ENCODE measurements around the gene CUEDC2. TPM values are rescaled to one million over a fixed set of nuclear protein-coding genes. Genes with fewer than 3 reads are reported as not detected.

The CUEDC2 gene, protein sequence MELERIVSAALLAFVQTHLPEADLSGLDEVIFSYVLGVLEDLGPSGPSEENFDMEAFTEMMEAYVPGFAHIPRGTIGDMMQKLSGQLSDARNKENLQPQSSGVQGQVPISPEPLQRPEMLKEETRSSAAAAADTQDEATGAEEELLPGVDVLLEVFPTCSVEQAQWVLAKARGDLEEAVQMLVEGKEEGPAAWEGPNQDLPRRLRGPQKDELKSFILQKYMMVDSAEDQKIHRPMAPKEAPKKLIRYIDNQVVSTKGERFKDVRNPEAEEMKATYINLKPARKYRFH
- 23.7 TPM for total RNA-seq

DNA sequence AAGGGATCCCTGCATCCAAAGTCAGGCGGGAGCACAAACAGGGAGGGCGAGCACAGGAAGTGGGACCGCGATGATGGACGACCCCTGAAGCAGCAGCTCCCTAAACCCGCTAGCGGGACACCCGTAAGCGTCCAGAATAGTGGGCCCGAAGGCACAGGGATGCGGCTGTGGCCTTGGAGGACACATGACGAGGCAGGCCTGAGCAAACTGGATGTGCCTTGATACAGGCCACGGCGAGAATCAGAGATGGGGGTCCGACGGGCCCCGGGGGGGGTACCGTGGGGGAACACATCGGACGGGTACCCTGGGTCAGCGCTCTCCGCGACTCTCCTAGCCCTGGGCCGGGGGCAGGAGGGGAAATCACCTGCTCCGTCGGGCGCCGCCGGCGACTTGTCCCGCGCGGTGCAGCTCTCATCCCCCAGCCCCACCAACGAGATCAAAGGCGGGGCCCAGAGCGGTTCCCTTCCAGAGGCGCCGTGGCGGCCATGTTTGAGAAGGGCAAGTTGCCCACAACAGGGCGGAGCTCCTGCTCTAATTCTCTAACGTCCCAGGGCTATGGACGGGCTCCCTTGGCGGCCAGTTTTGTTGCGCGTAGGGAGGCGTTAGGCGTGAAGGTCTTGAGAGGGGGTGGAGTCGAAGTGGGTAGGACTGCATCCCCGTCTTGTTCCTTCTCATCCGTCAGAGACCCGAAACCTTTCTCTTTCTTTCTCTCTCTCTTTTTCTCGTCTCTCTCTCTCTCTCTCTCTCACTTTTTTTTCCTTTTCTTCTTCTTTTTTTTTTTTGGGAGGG is at the start of gene CUEDC2:
Gene CUEDC2, minus strand, starts transcription at position 413 of the 789 bp plus-strand sequence. CDS start 7,386 bp downstream, outside the sequence.
- peak; percentile 95 for ATAC-seq

DNA sequence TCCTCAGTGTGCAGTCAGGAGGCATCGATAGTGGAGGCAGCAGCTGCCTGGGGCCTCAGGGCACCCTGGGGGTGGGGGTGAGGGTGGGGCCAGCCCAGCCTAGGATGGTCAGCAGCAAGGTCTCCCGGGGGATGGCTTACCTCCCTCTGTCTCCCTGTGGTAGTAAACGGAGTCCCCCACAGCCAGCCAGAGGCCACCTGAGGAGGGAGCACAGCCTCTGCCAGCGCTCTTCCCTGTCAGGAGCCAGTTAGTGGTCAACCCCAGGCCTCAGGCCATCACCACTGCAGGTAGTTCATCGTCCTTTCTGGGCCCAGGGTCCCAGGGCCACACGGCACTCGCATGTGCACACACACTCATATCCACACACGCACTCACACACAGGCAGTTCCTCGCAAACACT is 48.0 kb upstream of the CUEDC2 start:
- no peak for ATAC-seq

DNA sequence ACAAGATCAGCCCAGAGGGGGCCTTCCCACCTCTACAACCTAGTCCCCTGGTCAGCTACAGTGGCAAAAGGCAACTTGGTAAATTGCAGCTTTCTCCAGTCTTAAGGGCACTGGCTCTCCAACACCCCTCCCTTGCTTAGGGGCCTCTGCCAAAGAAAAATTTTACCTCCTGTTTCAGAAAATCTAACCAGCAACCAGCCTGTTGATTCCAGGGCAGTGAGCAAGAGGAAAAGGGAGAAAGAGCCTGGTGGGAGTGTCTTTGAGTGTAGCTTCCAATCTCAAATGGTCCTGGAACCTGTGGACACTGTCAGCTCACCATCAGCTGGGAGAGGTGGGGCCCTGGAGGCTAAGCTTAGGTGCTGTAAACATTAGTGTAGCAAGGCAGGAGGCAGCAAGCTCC is 47.3 kb upstream of the CUEDC2 start:
- ATAC-seq, result no peak

DNA sequence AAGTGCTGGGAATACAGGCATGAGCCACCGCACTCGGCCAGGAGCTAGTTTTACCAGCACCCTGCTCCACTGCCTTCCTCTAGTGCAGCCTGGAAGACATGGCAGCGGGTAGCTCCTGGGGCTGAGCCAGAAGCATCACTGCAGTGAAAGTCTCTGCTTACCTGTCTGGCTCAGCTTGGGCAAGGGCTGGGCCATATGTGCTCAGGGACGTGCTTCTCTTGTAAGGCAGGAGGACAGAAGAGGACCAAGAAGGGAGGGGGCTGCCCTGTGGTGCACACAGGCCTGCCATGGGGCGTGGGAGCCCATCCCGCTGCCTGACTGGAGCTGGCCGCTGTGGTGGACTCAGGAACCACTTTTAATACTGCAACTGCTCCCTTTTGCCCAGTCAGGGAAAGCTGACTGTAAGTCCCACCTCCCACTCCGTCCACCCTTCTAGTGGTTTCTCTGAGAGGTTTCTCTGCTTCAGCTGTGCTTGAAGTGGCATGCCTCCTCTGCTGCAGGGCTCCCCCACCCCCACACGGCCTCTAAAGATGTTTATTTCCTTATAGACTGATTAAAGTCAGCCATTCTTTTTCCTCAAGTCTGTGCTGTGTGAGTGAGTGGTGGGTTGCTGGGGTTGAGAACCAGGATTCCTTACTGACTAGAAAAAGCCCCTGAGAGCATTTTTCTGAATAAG is 44.2 kb upstream of the CUEDC2 start:
- ATAC-seq, result no peak

DNA sequence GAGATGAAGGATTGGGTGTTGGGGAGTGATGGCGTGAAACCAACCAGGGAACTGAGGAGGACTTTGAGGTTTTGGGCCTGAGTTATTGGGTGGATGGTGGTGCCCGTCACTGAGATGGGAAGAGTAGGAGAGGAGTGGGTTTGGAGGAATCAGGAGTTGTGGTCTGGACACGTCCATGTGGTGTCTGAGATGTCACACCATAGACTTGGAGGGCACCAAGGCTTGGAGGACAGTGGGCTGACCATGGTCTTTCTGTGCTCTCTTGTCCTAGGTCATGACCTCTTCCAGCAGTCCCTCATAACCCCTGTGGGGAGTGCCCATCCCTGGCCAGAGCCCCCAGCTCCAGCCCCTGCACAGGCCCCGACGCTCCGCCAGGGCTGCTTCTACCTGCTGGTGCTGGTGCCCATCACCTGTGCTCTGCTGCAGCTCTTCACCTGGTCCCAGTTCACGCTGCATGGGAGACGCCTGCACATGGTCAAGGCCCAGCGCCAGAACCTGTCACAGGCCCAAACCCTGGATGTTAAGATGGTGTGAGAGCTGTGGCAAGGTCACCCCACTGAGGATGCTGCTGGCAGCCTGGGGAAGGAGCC is 43.2 kb upstream of the CUEDC2 start:
- ATAC-seq, result no peak

DNA sequence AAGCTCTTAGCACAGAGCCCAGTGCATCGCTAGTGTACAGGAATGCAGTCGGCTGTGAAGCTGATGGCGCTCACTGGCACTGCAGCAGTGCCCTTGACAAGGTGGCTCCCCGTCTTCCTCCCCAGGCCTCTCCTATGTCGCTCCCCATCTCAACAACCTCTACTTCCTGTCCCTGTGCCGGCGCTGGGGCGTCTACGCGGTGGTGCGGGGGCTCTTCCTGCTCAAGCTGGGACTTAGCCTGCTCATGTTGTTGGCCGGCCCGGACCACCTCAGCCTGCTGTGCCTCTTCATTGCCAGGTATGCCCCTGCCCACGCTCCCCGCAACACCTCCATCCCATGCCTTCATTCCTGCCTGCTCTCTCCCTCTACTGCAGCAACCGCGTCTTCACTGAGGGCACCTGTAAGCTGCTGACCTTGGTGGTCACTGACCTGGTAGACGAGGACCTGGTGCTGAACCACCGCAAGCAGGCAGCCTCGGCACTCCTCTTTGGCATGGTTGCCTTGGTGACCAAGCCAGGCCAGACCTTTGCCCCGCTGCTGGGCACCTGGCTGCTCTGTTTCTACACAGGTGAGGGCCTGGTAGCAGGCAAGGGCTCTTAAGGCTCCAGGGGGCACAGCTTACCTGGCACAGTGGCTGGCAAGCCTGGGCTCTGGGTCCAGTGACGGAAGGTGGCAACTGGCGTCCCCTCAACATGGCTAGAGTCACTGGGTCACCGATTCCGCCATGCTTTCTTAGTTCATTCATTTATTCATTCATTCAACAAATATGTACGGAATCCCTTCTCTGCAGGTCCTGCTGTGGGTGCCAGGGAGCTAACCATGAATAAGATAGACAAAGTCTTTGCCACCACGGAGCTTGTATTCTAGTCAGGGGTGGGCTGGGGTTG is 41.3 kb upstream of the CUEDC2 start:
- no peak for ATAC-seq

DNA sequence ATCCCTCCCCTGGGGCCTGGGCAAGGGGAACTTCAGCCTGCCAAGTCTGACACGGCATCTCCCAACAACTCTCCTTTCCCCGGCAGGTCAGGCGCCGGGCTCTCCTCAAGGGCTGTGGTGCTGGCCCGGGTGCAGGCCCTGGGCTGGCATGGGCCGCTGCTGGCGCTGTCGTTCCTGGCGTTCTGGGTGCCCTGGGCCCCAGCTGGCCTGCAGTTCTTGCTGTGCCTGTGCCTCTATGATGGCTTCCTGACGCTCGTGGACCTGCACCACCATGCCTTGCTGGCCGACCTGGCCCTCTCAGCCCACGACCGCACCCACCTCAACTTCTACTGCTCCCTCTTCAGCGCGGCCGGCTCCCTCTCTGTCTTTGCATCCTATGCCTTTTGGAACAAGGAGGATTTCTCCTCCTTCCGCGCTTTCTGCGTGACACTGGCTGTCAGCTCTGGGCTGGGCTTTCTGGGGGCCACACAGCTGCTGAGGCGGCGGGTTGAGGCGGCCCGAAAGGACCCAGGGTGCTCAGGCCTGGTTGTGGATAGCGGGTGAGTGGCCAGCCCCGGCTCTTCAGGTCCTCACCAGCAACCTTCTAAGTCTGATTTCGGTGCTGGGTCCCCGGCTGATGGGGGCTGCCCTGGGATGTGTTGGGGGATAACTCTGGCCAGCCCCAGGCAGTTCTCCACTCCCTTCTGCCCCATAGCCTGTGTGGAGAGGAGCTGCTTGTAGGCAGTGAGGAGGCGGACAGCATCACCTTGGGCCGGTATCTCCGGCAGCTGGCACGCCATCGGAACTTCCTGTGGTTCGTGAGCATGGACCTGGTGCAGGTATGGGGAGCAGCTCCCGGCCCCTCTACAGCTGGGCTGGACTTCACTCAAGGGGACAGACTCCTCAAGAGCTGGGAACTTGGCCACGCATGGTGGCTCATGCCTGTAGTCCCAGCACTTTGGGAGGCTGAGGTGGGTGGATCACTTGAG is 38.5 kb upstream of the CUEDC2 start:
- no peak for ATAC-seq

DNA sequence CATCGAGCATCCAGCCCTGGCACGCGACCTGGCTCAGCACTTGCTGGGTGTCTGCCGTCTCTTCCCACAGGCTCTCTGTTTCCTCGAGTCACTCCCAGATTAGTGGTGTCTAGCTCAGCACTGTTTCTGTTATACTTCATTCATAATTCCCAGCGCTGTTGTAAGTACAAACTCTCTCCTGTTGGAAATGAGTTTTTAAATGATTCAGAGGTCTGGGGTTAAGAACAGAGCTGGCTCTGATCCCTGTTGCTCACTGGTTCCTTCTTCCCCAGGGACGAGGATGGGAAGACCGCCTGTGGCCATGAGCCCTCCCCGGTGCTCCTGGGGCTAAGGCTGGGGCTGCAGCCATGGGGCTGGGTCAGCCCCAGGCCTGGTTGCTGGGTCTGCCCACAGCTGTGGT is 36.3 kb upstream of the CUEDC2 start:
- no peak for ATAC-seq

DNA sequence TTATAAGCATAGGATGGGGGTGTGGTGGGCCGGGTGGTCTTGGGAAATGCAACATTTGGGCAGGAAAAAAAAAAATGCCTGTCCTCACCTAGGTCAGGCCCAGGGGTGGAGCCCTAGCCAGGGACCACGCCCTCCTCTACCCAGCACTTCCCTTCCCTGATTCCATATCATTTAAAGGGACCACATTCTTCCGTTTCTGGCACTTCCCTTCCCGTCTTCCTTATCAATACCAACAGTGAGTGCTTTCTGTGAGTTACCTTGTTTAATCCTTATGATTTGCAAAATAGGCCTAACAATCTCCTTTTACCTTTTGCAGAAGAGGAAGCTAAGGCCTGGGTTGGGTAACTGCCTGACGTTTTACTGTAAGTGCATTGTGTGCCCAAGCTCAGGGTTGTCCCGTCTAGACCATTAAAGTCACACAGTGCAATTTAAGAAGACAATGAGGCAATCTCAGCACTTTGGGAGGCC is 35.6 kb upstream of the CUEDC2 start:
- no peak for ATAC-seq

DNA sequence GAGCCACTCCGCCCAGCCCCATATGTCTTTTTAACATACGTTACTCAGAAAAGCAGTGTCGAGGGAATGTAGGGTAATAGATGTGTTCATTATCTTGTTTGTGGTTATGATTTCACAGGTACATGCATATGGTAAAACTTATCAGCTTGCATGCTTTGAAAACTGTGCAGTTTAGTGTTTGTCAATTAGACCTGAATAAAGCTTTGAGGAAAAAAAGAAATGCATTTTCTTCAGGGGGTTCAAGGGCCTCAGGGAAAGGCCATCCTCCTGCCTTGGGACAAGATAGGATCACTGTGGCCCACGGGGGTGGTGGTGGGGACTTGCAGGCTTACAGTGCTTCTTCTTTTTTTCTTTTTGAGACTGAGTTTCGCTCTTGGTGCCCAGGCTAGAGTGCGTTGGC is 34.9 kb upstream of the CUEDC2 start:
- ATAC-seq, result no peak

DNA sequence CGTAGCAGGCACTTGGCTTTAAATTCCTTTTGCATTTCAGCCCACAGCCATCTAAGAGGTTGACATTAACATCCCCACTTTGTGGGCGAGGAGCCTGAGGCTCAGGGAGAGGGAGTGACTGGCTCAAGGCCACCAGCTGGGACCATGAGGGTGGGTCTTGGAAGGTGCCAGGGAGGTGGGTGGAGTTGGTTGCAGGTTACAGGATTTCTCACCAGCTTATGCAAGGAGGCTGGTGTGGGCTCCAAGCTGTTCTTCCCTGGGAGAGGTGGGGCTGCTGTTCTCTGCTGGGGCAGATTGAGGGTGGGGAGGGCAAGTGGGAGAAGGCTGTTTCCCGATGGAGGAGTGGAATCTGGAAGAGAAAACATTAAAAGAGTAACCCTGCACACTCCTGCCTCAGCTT is 33.1 kb upstream of the CUEDC2 start:
- ATAC-seq, result no peak

DNA sequence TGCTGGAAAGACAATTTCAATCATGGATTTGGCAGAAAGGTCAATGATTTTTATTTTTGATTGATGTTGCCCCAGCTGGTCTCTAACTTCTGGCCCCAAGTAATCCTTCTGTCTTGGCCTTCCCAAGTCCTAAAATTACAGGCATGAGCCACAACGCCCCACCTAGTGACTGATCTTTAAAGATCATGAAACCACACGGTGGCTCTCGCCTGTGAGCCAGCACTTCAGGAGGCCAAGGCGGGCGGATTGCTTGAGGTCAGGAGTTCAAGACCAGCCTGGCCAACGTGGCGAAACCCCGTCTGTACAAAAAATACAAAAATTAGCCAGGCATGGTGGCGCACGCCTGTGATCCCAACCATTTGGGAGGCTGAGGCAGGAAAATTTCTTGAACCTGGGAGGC is 31.6 kb upstream of the CUEDC2 start:
- ATAC-seq, result no peak

DNA sequence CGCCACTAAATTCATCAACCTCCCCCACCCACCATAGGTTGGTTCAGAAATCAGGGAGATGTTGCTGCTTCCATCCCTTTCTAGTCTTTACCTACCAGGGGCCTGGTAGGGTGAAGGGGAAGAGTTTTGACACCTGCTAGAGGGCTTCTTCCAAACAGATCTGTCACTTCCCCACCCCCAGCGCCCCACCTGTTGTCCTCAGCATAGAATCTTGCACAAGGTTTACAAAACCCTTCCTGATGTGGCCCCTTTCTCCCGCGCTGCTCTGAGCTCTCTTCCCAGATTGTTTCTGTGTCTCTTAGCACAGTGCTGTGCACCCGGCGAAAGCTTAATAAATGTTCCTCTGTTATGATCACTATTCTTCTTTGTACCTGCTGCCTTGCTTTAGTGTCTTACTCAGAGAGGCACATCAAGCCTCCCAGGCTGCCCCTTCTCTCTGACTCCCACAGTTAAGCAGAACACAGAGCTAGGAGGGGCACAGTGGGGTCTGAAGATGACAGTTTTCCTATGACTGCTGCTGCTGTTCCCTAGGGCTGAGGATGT is 30.2 kb upstream of the CUEDC2 start:
- ATAC-seq, result no peak

DNA sequence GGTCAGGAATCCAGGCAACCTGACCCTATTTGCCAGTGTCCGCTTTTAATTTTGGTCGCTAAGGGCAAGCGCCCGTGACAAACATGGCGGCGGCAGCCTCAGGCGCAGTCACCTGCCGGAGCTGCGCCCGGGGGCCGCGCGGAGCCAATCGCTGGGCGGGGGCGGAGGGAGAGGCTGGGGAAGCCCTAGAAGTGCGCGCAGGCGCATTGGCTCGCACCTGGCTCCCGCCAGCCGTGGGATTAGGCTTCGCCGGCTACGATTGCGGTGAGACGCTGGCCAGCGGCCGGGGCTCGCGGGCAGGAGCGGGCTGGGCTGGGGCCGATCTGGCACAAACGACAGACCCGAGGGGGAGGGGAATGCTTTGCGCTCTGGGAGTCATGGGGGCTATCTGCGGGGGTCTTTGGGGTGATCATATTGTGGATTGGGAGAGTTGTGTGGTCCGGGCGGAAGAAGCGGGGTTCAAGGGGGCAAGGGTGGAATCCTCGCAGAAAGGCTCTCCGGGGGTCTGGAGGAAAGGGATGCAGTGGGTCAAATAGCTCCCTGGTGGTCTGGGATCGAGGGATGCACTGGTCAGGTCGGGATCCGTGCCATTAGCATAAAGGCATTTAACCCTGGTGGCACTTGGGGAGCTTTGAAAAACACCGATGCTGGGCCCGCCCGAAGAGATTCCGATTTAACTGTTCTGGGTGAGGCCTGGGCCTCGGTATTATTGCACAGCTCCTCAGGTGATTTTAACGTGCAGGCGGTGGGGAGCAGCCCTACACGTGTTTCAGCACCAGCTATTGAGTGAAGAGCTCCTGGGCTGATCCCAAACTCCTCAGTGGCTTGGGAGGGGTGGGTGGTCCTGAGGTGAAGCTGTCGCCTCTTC is 29.0 kb upstream of the CUEDC2 start:
- peak; percentile 94 for ATAC-seq

DNA sequence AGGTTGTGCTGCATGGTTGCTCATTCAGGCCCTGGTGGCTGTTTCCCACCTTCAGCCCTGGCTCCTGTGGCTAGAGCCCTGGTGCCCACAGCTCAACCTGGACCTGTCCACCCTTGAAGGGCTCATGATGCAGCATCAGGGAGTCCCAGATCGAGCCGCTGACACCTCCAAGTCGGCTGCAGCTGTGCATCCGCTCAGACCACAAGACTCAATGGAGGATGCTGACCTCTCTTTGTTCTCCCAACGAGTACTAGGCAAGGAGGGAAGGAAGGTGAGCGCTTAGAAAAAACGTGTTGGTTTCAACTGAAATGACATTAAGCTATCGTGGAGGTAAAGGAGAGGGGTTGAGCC is 28.4 kb upstream of the CUEDC2 start:
- peak; percentile 10 for ATAC-seq

DNA sequence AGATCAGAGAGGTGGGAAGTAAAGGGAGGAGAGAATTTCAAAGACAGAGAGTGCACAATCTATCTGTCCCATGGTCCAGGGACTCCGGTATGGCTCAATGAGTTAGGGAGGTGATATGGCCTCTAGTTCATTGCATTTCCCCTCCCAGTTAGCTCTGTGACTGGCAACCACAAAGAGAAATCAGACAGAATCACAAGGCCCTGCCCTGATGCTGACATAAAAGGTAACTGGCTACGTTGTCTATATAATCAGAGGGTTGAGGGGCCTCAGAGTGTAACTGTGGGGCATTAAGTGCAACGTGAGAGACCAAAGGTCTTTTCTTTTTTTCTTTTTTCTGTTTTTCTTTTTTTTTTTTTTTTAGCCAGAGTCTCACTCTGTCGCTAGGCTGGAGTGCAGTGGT is 26.3 kb upstream of the CUEDC2 start:
- no peak for ATAC-seq

DNA sequence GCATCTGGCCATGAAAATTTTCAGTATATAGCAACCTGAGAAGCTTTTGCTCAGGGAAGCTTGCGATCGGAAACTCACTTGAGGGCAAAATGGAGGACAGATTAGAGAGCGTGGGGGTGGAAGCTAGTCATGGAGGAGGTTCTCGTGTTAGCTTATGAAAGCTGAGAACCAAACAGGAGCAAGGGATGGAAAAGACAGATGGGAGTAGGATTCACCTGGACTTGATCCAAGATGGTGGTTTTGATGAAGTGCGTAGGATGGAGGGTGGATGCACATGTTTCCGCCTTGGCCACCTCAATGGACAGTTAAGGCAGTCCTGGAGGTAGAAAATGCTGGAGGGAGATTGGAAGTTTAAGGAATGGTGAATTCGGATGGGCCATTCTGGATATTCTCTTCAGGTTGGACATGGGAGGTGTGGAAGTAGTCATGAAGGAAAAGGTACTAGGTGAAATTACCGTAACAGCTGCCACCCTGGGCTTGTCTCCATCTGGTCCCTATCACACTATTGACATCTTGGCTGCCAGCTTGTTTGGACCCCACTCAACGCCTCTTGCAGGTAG is 25.3 kb upstream of the CUEDC2 start:
- no peak for ATAC-seq

DNA sequence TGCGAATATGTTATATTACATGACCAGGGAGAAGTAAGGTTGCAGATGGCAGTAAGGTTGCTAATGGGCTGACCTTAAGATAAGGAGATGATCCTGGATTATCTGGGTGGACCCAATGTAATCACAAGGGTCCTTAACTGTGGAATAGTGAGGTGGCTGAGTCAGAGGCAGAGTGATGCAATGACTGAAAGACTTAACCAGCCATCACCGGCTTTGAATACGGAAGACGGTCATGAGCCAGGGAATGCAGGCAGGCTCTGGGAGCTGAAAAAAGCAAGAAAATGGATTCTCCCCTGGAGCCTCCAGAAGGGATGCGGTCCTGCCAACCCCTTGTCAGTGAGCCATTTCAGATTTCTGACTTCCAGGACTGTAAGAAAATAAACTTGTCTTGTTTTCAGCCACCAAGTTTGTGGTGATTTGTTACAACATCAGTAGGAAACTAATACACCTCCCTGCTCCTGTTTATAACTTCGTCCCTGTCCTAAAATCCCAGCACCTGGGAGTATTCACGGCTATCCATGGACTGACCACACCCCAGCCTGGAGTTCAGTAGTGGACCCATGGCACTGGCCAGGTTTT is 23.6 kb upstream of the CUEDC2 start:
- peak; percentile 62 for ATAC-seq
